GM18861 (cell line): Measurements from ENCODE around the gene TOM1L2.
"Not testable (repeated sequence)": the region's sequence is repeated elsewhere in the genome, so short reads cannot be mapped to it uniquely, and the experiment has no call there.

Source experiments
- ATAC-seq: cut with Tn5 transposase; IDR thresholded peaks from one replicate; pipeline ENCODE4 v1.9.1; 2021; ENCODE audit not compliant: unreplicated experiment

Gene TOM1L2

GRCh38 chr17:17944743-17945142 is 27.5 kb downstream of the TOM1L2 start:
- no peak for ATAC-seq

- no peak for ATAC-seq
Observed at GRCh38 chr17:17944242-17944641, 28.0 kb downstream of the TOM1L2 start.

DNA sequence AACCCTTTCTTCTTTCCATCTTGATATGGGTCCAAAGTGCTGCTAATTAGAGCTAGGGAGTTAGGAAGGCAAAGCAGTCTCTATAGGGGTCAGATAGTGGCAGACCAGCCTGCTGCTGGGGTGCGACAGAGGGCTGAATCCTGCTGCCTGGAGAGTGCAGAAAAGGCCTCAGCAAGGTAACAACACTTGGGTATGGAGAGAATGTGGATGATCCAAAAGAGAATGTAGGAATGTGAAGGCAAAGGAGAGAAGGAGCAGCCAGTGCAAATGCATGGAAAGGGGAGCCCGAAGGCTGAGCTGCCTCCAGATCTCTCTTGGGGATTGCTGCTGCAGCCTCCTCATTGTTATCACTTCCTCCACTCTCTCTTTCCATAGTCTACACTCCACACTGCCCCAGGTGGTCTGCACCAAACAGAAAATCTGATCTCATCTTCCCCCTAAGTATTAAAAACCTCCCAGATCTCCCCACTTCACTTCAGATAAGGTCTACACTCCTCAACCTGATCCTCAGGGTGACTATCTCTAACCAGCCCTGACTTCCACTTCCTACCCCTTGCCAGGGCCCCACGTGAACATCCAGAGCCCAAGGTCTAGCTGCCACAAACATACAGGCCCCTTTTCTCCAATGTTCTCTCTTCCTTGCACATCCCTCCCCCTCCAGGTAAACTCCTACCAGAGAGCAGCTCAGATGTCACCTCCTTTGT is 28.8 kb downstream of the TOM1L2 start:
- no peak for ATAC-seq

DNA sequence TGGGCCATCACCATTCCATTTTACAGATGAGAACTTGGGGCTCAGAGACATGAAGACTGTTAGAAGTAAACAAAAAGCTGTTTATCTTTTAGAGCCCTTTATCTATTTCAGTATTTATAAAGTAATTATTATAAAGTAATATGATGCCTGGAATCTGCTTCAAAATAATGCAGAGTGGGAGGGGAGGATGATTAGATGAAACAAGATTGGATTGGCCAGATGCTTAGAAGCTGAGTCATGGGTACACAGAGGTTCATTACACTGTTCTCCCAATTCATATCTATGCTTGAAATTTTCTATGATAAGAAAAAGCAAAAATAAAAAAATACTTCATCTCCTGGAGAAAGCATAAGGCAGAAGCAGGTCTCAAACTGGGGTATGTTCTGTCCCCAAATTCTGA is 29.4 kb downstream of the TOM1L2 start:
- no peak for ATAC-seq

DNA sequence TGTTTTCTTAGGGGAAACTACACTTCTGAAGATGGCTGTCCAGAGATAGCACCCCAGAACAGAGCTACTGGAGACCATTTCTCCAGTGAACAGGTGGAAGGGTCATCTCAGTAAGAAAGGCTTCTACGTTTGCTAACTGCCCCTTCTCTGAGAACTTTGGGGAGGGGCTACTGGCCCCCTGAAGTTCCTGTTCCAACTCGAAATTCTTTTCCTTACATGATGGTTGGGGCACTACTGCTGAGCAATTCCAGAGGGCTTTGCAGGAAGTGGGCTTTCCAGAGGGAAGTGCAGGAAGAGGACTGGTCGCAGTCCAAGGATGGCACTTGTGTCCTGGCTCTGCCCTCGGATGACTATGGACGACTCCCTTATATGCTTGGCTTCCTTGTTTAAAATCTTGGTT is 31.2 kb downstream of the TOM1L2 start:
- no peak for ATAC-seq

DNA sequence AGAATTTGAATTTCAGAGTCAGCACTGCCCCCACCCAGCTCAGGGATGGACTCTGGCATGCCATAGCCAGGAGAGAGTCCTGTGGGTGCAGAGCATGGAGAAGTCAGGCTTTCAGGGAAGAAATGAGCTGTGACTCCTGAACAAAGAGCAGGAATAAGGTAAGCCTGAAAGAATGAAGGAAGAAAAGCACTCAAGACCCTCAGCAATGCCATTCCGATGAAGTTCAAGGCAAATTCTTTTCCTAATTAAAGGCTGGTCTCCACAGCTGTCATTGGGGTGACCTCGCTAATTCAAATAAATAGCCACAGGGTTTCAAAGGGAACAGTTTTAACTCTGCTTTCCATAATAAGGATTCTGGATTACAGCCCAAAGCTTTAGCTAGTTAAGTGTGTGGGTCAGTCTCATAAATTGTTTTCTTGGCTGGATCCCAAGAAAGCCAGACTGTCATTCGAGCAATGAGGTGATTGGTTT is 31.7 kb downstream of the TOM1L2 start:
- ATAC-seq, result no peak

- ATAC-seq, result not testable (repeated sequence)
Observed at GRCh38 chr17:17939941-17940340, 32.3 kb downstream of the TOM1L2 start.

GRCh38 chr17:17938388-17939107 is 33.7 kb downstream of the TOM1L2 start:
- ATAC-seq, result no peak

- ATAC-seq, result no peak
Observed at GRCh38 chr17:17937958-17938357, 34.2 kb downstream of the TOM1L2 start.

DNA sequence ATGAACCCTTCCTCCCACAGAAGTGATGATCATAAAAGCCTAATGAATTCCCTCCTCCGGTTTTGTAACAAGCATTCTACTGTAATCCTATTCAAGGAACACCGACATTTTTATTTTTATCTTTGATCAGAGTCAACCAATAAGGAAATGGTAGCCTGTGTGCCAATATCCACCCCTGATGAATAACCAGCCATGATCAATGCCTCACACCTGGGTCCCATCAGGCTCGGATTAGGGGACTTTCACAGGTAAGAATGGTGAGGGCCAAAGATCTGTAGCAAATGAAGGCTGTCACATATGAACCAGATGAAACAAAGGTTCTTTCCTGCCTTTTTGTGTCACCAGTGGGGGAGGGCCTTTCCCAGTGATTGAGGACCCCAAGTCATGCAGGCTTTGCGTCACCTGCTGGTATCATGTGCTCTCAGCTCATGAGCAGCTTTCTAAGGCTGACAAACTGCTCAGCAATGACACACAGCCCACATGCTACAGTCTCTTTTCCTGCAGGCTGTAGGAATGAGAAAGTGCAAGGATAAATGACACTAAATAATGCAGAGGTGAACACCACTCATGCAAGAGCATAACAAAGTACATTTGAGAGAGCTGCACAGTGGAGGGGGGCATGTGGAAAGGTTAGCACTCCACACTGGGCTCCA is 34.9 kb downstream of the TOM1L2 start:
- no peak for ATAC-seq

DNA sequence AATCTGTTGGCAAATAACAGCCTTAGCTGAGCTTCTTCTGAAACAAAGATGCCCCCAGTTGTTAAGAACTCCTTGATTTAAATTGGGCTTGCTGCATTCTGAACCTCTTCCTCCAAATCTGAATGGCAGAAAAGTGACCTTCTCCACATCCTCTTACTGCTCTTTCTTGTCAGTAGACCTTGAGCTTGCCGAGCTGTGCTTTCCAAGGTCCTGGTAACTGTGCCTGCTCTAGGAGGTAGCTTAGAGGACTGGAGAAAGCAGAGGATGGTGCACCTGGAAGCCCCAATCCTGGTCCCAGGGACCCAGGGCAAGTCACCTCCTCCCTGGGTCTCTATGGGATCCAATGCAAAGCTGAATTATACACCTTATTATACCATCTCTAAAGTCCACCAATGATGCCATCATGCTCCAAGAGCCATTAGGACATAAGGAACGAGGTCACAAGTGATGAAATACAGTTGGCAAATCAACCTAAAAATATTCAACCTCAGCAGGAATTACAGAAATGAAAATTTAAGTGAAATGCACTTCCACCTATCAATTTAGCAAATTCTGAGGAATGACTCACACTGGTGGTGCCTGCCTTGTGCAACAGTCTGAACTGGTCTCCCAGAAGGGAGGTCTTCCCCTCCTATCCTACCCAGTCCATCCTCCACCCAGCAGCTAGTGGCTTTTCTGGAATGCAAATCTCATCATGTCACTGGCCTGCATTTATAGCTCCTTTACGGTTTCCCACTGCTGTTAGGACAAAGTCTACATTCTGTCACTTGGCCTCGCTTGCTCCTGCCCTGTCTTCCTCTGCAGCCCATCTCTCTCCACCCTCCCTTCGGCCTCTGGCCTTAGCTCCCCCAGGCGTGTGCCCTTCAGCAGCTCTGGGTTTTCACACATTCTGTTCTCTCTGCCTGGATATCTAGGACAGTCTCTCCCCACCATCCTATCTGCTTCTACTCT is 36.6 kb downstream of the TOM1L2 start:
- ATAC-seq, result no peak

- ATAC-seq, result no peak
Observed at GRCh38 chr17:17934806-17935205, 37.4 kb downstream of the TOM1L2 start.

DNA sequence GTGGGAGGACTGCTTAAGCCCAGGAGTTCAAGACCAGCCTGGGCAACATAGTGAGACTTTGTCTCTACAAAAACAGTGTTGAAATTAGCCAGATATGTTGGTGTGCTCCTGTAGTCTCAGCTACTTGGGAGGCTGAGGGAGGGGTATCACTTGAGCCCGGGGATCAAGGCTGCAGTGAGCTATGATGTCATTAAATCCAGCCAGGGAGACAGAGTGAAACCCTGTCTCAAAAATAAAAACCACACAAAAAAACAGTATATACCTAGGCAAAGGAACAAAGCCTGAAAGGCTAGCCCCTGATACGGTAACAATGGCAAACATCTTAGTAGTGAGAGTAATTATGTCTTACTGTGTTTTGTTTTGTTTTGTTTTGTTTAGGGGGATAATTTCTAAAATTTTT is 38.0 kb downstream of the TOM1L2 start:
- ATAC-seq, result no peak

GRCh38 chr17:17933775-17934174 is 38.4 kb downstream of the TOM1L2 start:
- no peak for ATAC-seq

DNA sequence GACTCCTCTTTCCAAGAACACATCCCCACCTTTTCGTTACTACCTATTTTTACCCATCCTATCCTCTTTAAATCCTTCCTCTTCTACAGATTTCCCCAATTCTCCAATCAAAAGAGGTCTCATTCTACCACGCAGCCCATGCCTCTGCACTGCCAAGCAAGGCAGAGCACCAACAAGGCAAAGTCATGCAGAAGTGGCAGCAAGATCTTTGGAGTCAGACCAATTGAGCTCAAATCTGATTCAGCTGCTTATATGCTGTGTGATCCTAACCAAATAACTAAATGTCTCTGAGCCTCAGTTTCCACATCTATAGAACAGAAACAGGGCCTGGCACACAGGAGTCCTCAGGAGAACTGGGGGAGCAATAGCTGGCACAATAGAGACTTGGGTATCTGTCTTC is 41.0 kb downstream of the TOM1L2 start:
- ATAC-seq, result no peak

DNA sequence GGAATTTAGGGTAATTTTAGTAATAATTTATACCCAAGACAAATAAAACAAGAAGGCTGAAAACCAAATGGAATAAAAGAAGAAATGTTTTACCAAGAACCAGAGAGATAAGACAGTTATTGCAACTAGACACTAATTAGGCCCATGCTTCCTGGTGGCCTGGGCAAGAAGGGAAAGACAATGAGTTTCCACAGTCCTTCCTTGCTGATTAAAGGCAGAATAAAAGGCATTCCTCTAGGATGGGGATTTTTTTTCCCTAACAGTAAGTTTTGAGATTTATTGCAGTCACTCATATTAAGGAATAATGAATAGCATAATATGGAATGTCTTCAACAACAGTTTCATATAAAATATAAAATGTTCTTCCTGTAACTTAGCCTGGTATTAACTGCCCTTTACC is 41.5 kb downstream of the TOM1L2 start:
- no peak for ATAC-seq

DNA sequence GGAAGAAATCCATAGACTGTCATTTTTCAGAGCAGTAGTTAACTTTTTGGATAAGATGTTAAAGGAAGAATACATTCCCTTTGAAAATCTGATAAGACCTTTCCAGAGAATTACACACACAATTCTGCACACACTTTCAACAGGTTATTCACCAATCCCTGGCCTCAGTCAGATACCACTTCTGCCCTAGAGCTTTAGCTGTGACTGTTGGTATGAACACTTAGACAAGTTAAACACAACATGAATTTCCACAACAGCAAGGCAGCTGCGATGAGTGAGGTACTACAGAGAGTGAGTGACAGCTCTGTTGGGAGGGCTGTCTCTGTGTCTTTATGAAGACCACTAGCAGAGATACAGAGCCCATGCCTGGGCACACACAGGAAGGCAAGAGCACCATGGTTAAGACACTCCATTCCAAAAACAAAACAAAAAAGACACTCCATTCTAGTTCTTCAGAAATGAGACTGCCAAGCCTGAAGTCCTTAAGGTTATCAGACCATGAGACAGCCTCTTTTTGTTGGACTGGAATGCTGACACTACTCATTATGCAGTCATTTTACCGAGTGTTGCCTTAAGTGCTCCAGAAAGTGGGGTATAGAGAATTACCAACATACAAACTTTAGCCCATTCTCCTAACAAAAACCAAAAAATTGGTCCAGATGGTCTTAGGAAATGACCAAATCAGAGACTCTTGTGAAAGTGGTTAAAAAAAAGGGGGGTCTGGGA is 42.4 kb downstream of the TOM1L2 start:
- ATAC-seq, result no peak

DNA sequence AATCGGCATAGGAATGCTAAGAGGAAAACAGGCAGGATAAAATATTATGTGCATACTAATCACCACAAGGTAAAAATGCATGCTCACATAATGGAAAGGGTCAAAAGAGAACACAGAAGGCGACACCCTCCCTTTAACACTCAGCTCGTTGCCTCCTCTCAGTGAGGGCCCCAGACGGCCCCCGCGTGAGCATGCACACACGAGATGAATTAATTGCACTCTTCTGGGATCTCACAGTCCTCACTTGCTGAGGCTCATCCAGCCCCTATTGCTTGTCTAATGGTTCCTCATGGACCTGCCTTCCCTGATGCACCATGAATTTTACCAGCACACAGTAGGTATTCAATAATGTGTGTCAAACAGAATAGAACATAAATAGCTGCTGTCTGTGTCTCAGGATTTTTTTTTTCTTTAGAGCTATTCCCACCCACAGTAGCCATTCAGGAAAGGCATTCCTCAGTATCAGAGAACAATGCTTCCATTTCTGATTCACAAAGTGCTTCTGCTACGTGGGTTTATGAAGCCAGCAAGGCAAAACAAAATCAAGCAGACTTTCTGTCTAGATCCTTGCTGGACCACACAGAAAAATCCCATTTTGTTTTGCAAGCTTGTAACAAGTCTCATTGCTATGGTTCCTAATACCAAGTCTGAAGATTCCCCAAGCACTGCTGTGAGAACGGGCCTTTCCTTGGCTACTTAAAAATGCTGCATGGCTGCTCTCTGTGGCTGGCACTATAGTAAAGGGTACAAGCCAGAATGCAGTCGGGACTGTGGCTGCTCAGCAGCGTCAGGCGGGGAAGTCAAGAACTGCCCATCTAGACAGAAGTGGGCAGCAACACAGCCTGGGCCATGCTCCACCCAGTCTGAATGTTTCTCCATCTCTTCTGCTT is 43.6 kb downstream of the TOM1L2 start:
- ATAC-seq, result no peak

GRCh38 chr17:17926840-17927449 is 45.3 kb downstream of the TOM1L2 start:
- ATAC-seq, result no peak
